Endothelial cell of umbilical vein (primary cell): ENCODE data around the gene TROAP. TPM values are rescaled to one million over a fixed set of nuclear protein-coding genes. Genes with fewer than 3 reads are reported as not detected.

ENCODE experiments used
- BruUV-seq: library from RNA; stranded (reverse); fragments of 400-500 nt; replicated peaks from 2 replicates; lab custom pipeline; 2021; lab: Mats Ljungman, UMichigan
- CTCF ChIA-PET: fragments of 300-600, 350-600 bp; sonication (Branson Sonifier 250); formaldehyde crosslinking; loops from one replicate; lab custom pipeline; 2021; ENCODE audit warnings: antibody characterized with exemption, inconsistent platforms; lab: Charles Lee
- POLR2A ChIA-PET: fragments of 300-600, 350-600 bp; sonication (Branson Sonifier 250); formaldehyde crosslinking; loops from one replicate; lab custom pipeline; 2021; ENCODE audit warnings: antibody characterized with exemption, inconsistent platforms; lab: Charles Lee
- DNase-seq: peaks from one replicate; pipeline ENCODE4 v3.0.0-alpha.2; 2011; ENCODE audit warnings: low read depth, low spot score
- FAIRE-seq: peaks from 2 replicates; lab custom pipeline; 2011; peaks lifted over from hg19 to GRCh38; lab: Jason Lieb, UNC
- H2AFZ ChIP-seq: 2 replicates; pipeline ENCODE4 v1.6.0; 2012; ENCODE audit warnings: low read depth, low read length, control low read depth, inconsistent platforms
- H3K27ac ChIP-seq: 2 replicates; pipeline ENCODE4 v1.5.1; 2011; ENCODE audit warnings: low read depth, mild to moderate bottlenecking, control low read depth, low read length, moderate library complexity; ENCODE audit not compliant: insufficient read depth
- H3K27me3 ChIP-seq, 2 experiments: 2 replicates each; pipeline versions ENCODE4 v1.6.0 to v1.6.1; 2011; ENCODE audit warnings: low read length in 2 of 2, mixed read lengths in 1 of 2; ENCODE audit not compliant: control insufficient read depth in 2 of 2, insufficient read depth in 2 of 2
- H3K36me3 ChIP-seq, 2 experiments: 2 replicates in 1 of 2; 3 replicates in 1 of 2; pipeline ENCODE4 v1.5.1; 2011; ENCODE audit warnings: low read length in 2 of 2, mild to moderate bottlenecking in 1 of 2, moderate library complexity in 1 of 2; ENCODE audit not compliant: control insufficient read depth in 2 of 2, insufficient read depth in 2 of 2; ENCODE audit errors: extremely low read depth in 1 of 2
- H3K4me1 ChIP-seq: 3 replicates; pipeline ENCODE4 v1.5.1; 2011; ENCODE audit warnings: mild to moderate bottlenecking, low read length; ENCODE audit not compliant: control insufficient read depth, insufficient read depth; ENCODE audit errors: extremely low read depth
- H3K4me2 ChIP-seq: 2 replicates; pipeline ENCODE4 v1.6.1; 2011; ENCODE audit warnings: low read length, control low read depth, mixed read lengths; ENCODE audit not compliant: insufficient read depth
- H3K4me3 ChIP-seq, 3 experiments: fragments of 200-600 bp in 1 of 3; sonication (generic), shearing (Covaris generic) in 1 of 3; replicated peaks in 1 of 3; 2 replicates each; pipeline ENCODE4 v1.5.1; 2011 to 2016; ENCODE audit warnings: control low read depth in 3 of 3, low read length in 3 of 3, mild to moderate bottlenecking in 2 of 3, inconsistent platforms in 1 of 3, low read depth in 1 of 3, moderate library complexity in 1 of 3; ENCODE audit not compliant: insufficient read depth in 1 of 3
- H3K79me2 ChIP-seq: 2 replicates; pipeline ENCODE4 v1.6.0; 2012; ENCODE audit warnings: low read length, inconsistent platforms; ENCODE audit not compliant: control insufficient read depth, insufficient read depth
- H3K9ac ChIP-seq: replicated peaks from 2 replicates; pipeline ENCODE3; 2011; ENCODE audit warnings: low read length, control low read depth; ENCODE audit not compliant: insufficient read depth; ENCODE audit errors: extremely low read depth
- H3K9me1 ChIP-seq: replicated peaks from 3 replicates; pipeline ENCODE4 v1.6.0; 2011; ENCODE audit warnings: mild to moderate bottlenecking, low read length; ENCODE audit not compliant: control insufficient read depth, insufficient read depth; ENCODE audit errors: extremely low read depth
- H3K9me3 ChIP-seq: replicated peaks from 2 replicates; pipeline ENCODE4 v1.5.1; 2012; ENCODE audit warnings: low read length, inconsistent platforms; ENCODE audit not compliant: control insufficient read depth, insufficient read depth
- H4K20me1 ChIP-seq: replicated peaks from 2 replicates; pipeline ENCODE3; 2011; ENCODE audit warnings: mild to moderate bottlenecking, low read length; ENCODE audit not compliant: control insufficient read depth, insufficient read depth; ENCODE audit errors: extremely low read depth
- CTCF ChIP-seq, 2 donors: IDR thresholded peaks; 1 replicate in 1 of 2; 2 replicates in 1 of 2; pipeline ENCODE4 v1.5.1; 2011; ENCODE audit warnings: low read length in 2 of 2, mild to moderate bottlenecking in 2 of 2, moderate library complexity in 2 of 2, control low read depth in 1 of 2, inconsistent platforms in 1 of 2, low read depth in 1 of 2; ENCODE audit not compliant: insufficient read depth in 1 of 2; ENCODE audit errors: extremely low read depth in 1 of 2
- EZH2 ChIP-seq: IDR thresholded peaks from 2 replicates; pipeline ENCODE4 v1.6.1; 2012; ENCODE audit warnings: borderline replicate concordance, low read depth, mild to moderate bottlenecking, moderate library complexity, low read length, inconsistent platforms; ENCODE audit not compliant: severe bottlenecking
- FOS ChIP-seq: IDR thresholded peaks from 2 replicates; pipeline ENCODE4 v1.6.1; 2011; ENCODE audit warnings: mild to moderate bottlenecking, low read length, moderate library complexity, borderline replicate concordance; ENCODE audit not compliant: insufficient read depth
- GATA2 ChIP-seq: IDR thresholded peaks from 2 replicates; pipeline ENCODE4 v1.7.0; 2011; ENCODE audit warnings: low read depth, mild to moderate bottlenecking, moderate library complexity, mixed read lengths, low read length; ENCODE audit not compliant: insufficient read length, insufficient read depth
- JUN ChIP-seq: IDR thresholded peaks from 2 replicates; pipeline ENCODE4 v1.6.1; 2011; ENCODE audit warnings: borderline replicate concordance, low read depth; ENCODE audit not compliant: insufficient read length, insufficient read depth
- MAX ChIP-seq: IDR thresholded peaks from 2 replicates; pipeline ENCODE4 v1.6.1; 2011; ENCODE audit not compliant: insufficient read depth, insufficient read length
- MYC ChIP-seq: IDR thresholded peaks from one replicate; pipeline ENCODE4 v1.6.1; 2011; ENCODE audit warnings: mild to moderate bottlenecking, low read depth, low read length
- POLR2A ChIP-seq: IDR thresholded peaks from 2 replicates; pipeline ENCODE4 v1.6.1; 2012; ENCODE audit warnings: low read depth, mild to moderate bottlenecking, control low read depth, low read length
- POLR2AphosphoS5 ChIP-seq: IDR thresholded peaks from 2 replicates; pipeline ENCODE4 v1.6.1; 2012; ENCODE audit warnings: low read depth, mild to moderate bottlenecking, control low read depth, low read length, moderate library complexity; ENCODE audit not compliant: insufficient read depth
- dilution Hi-C: fragments of 300-500 bp; cut with MboI; formaldehyde crosslinking; loops from one replicate; pipeline ENCODE4 v1.15.0; 2019; ENCODE audit warnings: low sequenced_read_pairs; ENCODE audit not compliant: extremely low pct_ligation_motif_present
- intact Hi-C: fragments of 100-400 bp; cut with micrococcal nuclease; formaldehyde crosslinking; loops from one replicate; pipeline ENCODE4 v1.10.0; 2022
- polyA plus RNA-seq, 4 experiments: library from polyadenylated mRNA; depleted of rRNA in 3 of 4; stranded (reverse) in 3 of 4; unstranded in 1 of 4; fragments of >200 nt; gene quantifications; 2 replicates each; pipeline versions ENCODE4 v1.2.1 to v1.2.3, GENCODE V29; 2011 to 2012; ENCODE audit warnings: missing spikeins in 1 of 4
- total RNA-seq: library from RNA; stranded (reverse); gene quantifications from 2 replicates; pipeline ENCODE4 v1.2.3, GENCODE V29; 2021

TROAP gene
- total and polyA plus RNA-seq, 2 donors (not counting 3 experiments of a cell fraction or from before 2014, with no cell fraction given) = 31.7 to 68.6 TPM

- Histone ChIP-seq H3K9ac (no peak overlapping the region), H2AFZ (no peak overlapping the region), H3K4me2 (no peak overlapping the region), H3K4me3 (no peak overlapping the region), H4K20me1 (no peaks in the 10 kb centered on the region), H3K9me3 (no peaks in the 10 kb centered on the region), H3K9me1 (no peaks in the 10 kb centered on the region), H3K4me1 (no peaks in the 10 kb centered on the region), H3K36me3 (no peaks in the 10 kb centered on the region), H3K27me3 (peaks cover 12 to 22% of the 10 kb centered on the region in 2 experiments), H3K27ac (no peak overlapping the region), H3K79me2 (no peaks in the 10 kb centered on the region)
- ChIA-PET CTCF (interaction anchor here (0.8 to 4.0 kb wide), 7 partner anchors 9 to 249 kb away, joined by 3 to 24 read pairs (median 7); partner anchors contain the start of gene PRPH), POLR2A (interaction anchor here (0.6 kb wide), 1 partner anchor 600 kb away, joined by 5 read pairs; no protein-coding TSS in a partner anchor)
- intact Hi-C loops = no loop called here
- no peak for DNase-seq
- BruUV-seq = no TSS peak
- dilution Hi-C loops = no loop called here
- no peak for FAIRE-seq
- TF ChIP-seq POLR2A (no peak), MYC (no peak), FOS (no peak), MAX (no peak), CTCF (IDR thresholded peaks at IDR 0.05; ENCODE audit: extremely low read depth in 1 of 2, insufficient read depth in 1 of 2, low read depth in 1 of 2, low read length in 2 of 2) (no peak), POLR2AphosphoS5 (no peak), JUN (no peak), GATA2 (no peak), EZH2 (no peak)
Measured at GRCh38 chr12:49304161-49304560, 18.9 kb upstream of the TROAP start.
